ENCODE results near the gene MLLT3. TPM values are rescaled to one million over a fixed set of nuclear protein-coding genes. Genes with fewer than 3 reads are reported as not detected.

Gene MLLT3
- total RNA-seq, 1 experiment from 2014 or later, result 7.0 TPM

DNA sequence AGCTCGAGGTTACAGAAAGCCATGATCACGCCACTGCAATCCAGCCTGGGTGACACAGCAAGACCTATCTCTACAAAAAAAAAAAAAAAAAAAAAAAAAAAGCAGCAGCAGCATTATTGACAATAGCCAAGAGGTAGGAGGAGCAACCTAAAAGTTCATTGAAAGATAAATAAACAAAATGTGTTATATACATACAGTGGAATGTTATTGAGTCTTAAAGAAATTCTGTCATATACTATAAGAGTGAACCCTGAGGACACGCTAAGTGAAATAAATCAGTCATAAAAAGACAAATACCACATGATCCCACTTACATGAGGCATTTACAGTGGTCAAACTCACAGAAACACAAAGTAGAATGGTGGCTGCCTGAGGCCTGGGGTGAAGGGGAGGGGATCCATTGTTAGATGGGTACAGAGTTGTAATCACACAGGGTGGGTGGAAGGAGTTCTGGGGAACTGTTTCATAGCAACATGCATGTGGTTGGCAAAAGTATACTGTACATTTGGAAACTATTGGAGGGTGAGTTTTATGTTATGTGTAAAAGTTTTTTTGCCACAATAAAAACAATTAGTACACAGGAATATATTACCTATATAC, 77.2 kb downstream of the MLLT3 start:
- Mint-ChIP-seq H3K9me3 (peaks cover 18% of the 10 kb centered on the region), H3K4me3 (no peak overlapping the region), H3K36me3 (peaks cover 20% of the 10 kb centered on the region), H3K27me3 (ENCODE audit: low read depth) (no peaks in the 10 kb centered on the region; the same call in 1 of the 2 replicates), H3K27ac (no peak overlapping the region), H3K4me1 (no peaks in the 10 kb centered on the region)
- ChIA-PET CTCF (no interaction called here), POLR2A (no interaction called here)
- TF ChIP-seq, protein P1, sequence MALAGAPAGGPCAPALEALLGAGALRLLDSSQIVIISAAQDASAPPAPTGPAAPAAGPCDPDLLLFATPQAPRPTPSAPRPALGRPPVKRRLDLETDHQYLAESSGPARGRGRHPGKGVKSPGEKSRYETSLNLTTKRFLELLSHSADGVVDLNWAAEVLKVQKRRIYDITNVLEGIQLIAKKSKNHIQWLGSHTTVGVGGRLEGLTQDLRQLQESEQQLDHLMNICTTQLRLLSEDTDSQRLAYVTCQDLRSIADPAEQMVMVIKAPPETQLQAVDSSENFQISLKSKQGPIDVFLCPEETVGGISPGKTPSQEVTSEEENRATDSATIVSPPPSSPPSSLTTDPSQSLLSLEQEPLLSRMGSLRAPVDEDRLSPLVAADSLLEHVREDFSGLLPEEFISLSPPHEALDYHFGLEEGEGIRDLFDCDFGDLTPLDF (CRISPR knock-in tag; IDR thresholded peaks at IDR 0.05), result no peak
- no peak for TF ChIP-seq JUN (CRISPR knock-in tag; IDR thresholded peaks at IDR 0.05)
- ATAC-seq, result no peak
- DNase-seq (ENCODE audit: low spot score), result no peak

DNA sequence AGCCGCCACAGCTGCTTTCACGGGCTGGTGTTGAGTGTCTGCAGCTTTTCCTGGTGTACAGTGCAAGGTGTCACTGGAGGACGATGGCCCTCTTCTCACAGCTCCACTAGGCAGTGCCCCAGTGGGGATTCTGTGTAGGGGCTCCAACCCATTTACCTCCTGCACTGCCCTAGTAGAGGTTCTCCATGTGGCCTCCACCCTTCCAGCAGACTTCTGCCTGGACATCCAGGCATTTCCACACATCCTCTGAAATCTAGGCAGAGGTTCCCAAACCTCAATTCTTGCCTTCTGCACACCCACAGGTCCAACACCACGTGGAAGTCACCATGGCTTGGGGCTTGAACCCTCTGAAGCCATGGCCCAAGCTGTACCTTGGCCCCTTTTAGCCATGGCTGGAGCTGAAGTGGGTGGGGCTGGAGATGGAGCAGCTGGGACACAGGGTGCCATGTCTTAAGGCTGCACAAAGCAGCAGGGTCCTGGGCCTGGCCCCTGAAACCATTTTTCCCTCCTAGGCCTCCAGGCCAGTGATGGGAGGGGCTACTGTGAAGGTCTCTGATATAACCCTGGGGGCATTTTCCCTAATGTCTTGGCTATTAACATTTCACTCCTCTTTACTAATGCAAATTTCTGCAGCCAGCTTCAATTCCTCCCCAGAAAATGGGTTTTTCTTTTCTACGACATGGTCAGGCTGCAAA, 82.0 kb downstream of the MLLT3 start:
- POLR2A ChIA-PET, result no interaction called here
- DNase-seq (ENCODE audit: low spot score) (no peak), ATAC-seq (no peak)
- H3K27ac Mint-ChIP-seq, result no peak overlapping the region
- TF ChIP-seq, protein P2, sequence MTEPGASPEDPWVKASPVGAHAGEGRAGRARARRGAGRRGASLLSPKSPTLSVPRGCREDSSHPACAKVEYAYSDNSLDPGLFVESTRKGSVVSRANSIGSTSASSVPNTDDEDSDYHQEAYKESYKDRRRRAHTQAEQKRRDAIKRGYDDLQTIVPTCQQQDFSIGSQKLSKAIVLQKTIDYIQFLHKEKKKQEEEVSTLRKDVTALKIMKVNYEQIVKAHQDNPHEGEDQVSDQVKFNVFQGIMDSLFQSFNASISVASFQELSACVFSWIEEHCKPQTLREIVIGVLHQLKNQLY (CRISPR knock-in tag; IDR thresholded peaks at IDR 0.05), result no peak
- no peak for TF ChIP-seq ESRRA (CRISPR knock-in tag; IDR thresholded peaks at IDR 0.05; ENCODE audit: borderline replicate concordance)
- TF ChIP-seq, protein P3, sequence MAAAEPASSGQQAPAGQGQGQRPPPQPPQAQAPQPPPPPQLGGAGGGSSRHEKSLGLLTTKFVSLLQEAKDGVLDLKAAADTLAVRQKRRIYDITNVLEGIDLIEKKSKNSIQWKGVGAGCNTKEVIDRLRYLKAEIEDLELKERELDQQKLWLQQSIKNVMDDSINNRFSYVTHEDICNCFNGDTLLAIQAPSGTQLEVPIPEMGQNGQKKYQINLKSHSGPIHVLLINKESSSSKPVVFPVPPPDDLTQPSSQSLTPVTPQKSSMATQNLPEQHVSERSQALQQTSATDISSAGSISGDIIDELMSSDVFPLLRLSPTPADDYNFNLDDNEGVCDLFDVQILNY (CRISPR knock-in tag; IDR thresholded peaks at IDR 0.05), result no peak
- no peak for TF ChIP-seq NR3C1 (CRISPR knock-in tag; conservative IDR thresholded peaks at IDR 0.05; ENCODE audit: low read depth)
- TF ChIP-seq, protein P4, sequence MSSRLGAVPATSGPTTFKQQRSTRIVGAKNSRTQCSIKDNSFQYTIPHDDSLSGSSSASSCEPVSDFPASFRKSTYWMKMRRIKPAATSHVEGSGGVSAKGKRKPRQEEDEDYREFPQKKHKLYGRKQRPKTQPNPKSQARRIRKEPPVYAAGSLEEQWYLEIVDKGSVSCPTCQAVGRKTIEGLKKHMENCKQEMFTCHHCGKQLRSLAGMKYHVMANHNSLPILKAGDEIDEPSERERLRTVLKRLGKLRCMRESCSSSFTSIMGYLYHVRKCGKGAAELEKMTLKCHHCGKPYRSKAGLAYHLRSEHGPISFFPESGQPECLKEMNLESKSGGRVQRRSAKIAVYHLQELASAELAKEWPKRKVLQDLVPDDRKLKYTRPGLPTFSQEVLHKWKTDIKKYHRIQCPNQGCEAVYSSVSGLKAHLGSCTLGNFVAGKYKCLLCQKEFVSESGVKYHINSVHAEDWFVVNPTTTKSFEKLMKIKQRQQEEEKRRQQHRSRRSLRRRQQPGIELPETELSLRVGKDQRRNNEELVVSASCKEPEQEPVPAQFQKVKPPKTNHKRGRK (CRISPR knock-in tag; IDR thresholded peaks at IDR 0.05; ENCODE audit: borderline replicate concordance), result no peak
- TF ChIP-seq ELF4 (CRISPR knock-in tag; IDR thresholded peaks at IDR 0.05; ENCODE audit: low read depth), result no peak
- no peak for TF ChIP-seq ZNF396 (CRISPR knock-in tag; IDR thresholded peaks at IDR 0.05; ENCODE audit: borderline replicate concordance)
- TF ChIP-seq, protein P5, sequence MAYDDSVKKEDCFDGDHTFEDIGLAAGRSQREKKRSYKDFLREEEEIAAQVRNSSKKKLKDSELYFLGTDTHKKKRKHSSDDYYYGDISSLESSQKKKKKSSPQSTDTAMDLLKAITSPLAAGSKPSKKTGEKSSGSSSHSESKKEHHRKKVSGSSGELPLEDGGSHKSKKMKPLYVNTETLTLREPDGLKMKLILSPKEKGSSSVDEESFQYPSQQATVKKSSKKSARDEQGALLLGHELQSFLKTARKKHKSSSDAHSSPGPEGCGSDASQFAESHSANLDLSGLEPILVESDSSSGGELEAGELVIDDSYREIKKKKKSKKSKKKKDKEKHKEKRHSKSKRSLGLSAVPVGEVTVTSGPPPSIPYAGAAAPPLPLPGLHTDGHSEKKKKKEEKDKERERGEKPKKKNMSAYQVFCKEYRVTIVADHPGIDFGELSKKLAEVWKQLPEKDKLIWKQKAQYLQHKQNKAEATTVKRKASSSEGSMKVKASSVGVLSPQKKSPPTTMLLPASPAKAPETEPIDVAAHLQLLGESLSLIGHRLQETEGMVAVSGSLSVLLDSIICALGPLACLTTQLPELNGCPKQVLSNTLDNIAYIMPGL (CRISPR knock-in tag; IDR thresholded peaks at IDR 0.05), result no peak
- TF ChIP-seq TP53 (CRISPR knock-in tag; IDR thresholded peaks at IDR 0.05), result no peak
- no peak for TF ChIP-seq MXD4 (CRISPR knock-in tag; IDR thresholded peaks at IDR 0.05; ENCODE audit: borderline replicate concordance)
- no peak for TF ChIP-seq SP1 (CRISPR knock-in tag; conservative IDR thresholded peaks at IDR 0.05)
- no peak overlapping the region for H3K4me3 Mint-ChIP-seq
- H3K4me1 Mint-ChIP-seq, result no peaks in the 10 kb centered on the region
- CTCF ChIA-PET, result no interaction called here
- H3K27me3 Mint-ChIP-seq (ENCODE audit: low read depth), result no peaks in the 10 kb centered on the region; the same call in 1 of the 2 replicates
- peaks cover 35% of the 10 kb centered on the region for H3K9me3 Mint-ChIP-seq
- H3K36me3 Mint-ChIP-seq, result peaks cover 31% of the 10 kb centered on the region

DNA sequence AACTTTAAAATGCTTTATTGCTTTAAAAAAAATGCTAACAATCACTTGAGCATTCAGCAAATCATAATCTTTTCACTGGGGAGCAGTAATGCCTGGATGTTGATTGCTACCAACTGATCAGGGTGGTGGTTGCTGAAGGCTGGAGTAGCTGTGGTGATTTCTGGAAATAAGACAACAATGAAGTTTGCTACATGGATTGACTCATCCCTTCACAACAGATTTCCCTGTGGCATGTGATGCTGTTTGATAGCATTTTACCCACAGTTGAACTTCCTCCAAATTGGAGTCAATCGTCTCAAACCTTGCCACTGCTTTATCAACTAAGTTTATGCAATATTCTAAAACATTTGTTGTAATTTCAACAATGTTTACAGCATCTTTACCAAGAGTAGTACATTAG, 83.3 kb downstream of the MLLT3 start:
- no peaks in the 10 kb centered on the region for H3K4me1 Mint-ChIP-seq
- POLR2A ChIA-PET, result no interaction called here
- H3K36me3 Mint-ChIP-seq, result peaks cover 31% of the 10 kb centered on the region
- DNase-seq (ENCODE audit: low spot score) (no peak), ATAC-seq (no peak)
- CTCF ChIA-PET, result no interaction called here
- no peak overlapping the region for H3K4me3 Mint-ChIP-seq
- peaks cover 35% of the 10 kb centered on the region for H3K9me3 Mint-ChIP-seq
- no peak overlapping the region for H3K27ac Mint-ChIP-seq
- H3K27me3 Mint-ChIP-seq (ENCODE audit: low read depth), result no peaks in the 10 kb centered on the region; the same call in 1 of the 2 replicates
- TF ChIP-seq, protein P6, sequence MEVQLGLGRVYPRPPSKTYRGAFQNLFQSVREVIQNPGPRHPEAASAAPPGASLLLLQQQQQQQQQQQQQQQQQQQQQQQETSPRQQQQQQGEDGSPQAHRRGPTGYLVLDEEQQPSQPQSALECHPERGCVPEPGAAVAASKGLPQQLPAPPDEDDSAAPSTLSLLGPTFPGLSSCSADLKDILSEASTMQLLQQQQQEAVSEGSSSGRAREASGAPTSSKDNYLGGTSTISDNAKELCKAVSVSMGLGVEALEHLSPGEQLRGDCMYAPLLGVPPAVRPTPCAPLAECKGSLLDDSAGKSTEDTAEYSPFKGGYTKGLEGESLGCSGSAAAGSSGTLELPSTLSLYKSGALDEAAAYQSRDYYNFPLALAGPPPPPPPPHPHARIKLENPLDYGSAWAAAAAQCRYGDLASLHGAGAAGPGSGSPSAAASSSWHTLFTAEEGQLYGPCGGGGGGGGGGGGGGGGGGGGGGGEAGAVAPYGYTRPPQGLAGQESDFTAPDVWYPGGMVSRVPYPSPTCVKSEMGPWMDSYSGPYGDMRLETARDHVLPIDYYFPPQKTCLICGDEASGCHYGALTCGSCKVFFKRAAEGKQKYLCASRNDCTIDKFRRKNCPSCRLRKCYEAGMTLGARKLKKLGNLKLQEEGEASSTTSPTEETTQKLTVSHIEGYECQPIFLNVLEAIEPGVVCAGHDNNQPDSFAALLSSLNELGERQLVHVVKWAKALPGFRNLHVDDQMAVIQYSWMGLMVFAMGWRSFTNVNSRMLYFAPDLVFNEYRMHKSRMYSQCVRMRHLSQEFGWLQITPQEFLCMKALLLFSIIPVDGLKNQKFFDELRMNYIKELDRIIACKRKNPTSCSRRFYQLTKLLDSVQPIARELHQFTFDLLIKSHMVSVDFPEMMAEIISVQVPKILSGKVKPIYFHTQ (CRISPR knock-in tag; IDR thresholded peaks at IDR 0.05), result no peak
- TF ChIP-seq SMAD3 (CRISPR knock-in tag; IDR thresholded peaks at IDR 0.05; ENCODE audit: borderline replicate concordance) (no peak), ZNF396 (CRISPR knock-in tag; IDR thresholded peaks at IDR 0.05; ENCODE audit: borderline replicate concordance) (no peak), OVOL2 (CRISPR knock-in tag; IDR thresholded peaks at IDR 0.05; ENCODE audit: borderline replicate concordance) (no peak)
- TF ChIP-seq, protein P7, sequence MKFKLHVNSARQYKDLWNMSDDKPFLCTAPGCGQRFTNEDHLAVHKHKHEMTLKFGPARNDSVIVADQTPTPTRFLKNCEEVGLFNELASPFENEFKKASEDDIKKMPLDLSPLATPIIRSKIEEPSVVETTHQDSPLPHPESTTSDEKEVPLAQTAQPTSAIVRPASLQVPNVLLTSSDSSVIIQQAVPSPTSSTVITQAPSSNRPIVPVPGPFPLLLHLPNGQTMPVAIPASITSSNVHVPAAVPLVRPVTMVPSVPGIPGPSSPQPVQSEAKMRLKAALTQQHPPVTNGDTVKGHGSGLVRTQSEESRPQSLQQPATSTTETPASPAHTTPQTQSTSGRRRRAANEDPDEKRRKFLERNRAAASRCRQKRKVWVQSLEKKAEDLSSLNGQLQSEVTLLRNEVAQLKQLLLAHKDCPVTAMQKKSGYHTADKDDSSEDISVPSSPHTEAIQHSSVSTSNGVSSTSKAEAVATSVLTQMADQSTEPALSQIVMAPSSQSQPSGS (CRISPR knock-in tag; IDR thresholded peaks at IDR 0.05; ENCODE audit: borderline replicate concordance, low read depth), result no peak
- TF ChIP-seq, protein P8, sequence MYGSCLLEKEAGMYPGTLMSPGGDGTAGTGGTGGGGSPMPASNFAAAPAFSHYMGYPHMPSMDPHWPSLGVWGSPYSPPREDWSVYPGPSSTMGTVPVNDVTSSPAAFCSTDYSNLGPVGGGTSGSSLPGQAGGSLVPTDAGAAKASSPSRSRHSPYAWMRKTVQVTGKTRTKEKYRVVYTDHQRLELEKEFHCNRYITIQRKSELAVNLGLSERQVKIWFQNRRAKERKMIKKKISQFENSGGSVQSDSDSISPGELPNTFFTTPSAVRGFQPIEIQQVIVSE (CRISPR knock-in tag; IDR thresholded peaks at IDR 0.05; ENCODE audit: borderline replicate concordance), result no peak
